NCI-H446 (cell line): ENCODE results near the gene IFNGR1.
"Not testable (repeated sequence)": the region's sequence is repeated elsewhere in the genome, so short reads cannot be mapped to it uniquely, and the experiment has no call there.

Experiments
- DNase-seq, 2 experiments: peaks; one replicate each; lab custom pipeline; 2025; lab: John Stamatoyannopoulos, UW

IFNGR1 gene

GRCh38 chr6:137218917-137219663, at the start of gene IFNGR1:
Gene IFNGR1, minus strand, starts transcription at chr6:137219385. Its CDS starts 58 bp downstream, at chr6:137219327.
- DNase-seq, result peak; percentile 73 to 81

DNA sequence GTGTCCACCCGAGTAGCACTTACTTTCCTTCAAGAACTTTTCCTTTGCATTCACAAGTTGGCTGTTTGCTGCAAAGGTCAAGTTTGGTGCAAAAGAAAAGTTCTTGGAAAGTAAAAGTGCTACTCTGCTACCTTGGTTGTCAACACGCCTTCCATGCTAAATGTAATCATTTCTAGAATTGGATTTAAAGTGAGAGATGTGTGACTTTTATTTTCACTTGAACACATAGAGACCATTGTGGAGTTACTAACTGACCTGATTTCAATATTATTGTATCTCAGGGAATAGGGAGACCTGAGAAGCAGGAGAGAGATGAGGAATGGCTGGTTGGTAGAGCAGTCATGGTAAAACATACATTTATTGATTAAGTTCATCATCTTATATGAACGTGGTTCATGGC, 49.7 kb upstream of the IFNGR1 start:
- no peak for DNase-seq

DNA sequence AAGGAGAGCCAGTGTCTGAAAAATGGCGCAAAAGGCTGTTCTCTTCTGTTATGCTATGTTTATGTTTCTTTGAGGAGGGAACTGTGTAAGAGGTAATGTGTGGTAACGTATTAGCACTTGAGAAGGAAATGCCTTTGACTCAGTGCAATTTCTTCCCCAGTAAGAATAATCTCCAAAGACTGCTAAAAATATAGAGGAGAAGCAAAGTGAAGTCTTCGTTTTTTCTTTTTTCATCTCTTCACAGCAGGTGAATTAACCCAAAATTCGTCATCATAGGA, 47.1 kb upstream of the IFNGR1 start:
- DNase-seq, result no peak

GRCh38 chr6:137265561-137266308, 46.5 kb upstream of the IFNGR1 start:
- DNase-seq, result peak in 1 of 2 experiments; percentile 15

GRCh38 chr6:137264311-137265075, 45.3 kb upstream of the IFNGR1 start:
- DNase-seq, result peak; percentile 68 to 82

GRCh38 chr6:137261761-137262160, 42.6 kb upstream of the IFNGR1 start:
- DNase-seq, result no peak

DNA sequence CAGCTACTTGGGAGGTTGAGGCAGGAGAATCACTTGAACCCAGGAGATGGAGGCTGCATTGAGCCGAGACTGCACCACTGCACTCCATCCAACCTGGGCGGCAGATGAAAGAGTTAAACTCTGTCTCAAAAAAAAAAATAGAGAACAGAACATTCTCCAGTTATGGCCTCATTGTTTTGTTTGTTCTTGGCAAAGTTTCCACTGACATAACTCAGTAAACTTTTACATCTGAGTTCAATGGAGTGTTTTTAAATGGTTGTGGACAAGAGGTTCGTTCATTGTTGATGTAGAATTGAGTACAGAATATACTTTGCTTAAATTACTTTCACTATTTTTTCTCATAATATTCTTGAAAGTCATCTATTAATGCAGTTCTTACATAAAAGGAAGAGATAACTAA, 42.2 kb upstream of the IFNGR1 start:
- peak in 1 of 2 experiments; percentile 4 for DNase-seq

GRCh38 chr6:137260217-137260616, 41.0 kb upstream of the IFNGR1 start:
- DNase-seq, result no peak

GRCh38 chr6:137259349-137259748, 40.2 kb upstream of the IFNGR1 start:
- no peak for DNase-seq

- no peak for DNase-seq
These were observed 39.0 kb upstream of the IFNGR1 start for GRCh38 chr6:137258170-137258569.

GRCh38 chr6:137256350-137257103, 37.3 kb upstream of the IFNGR1 start:
- DNase-seq, result no peak

GRCh38 chr6:137254966-137255365, 35.8 kb upstream of the IFNGR1 start:
- DNase-seq, result no peak

- not testable (repeated sequence) for DNase-seq
These were observed 35.2 kb upstream of the IFNGR1 start for GRCh38 chr6:137254430-137254829.

- peak in 1 of 2 experiments; percentile 3 for DNase-seq
These were observed 29.5 kb upstream of the IFNGR1 start for GRCh38 chr6:137248702-137249101.

- no peak for DNase-seq
These were observed 28.5 kb upstream of the IFNGR1 start for GRCh38 chr6:137247724-137248123.

- DNase-seq, result no peak
These were observed 27.6 kb upstream of the IFNGR1 start for GRCh38 chr6:137246791-137247202.

DNA sequence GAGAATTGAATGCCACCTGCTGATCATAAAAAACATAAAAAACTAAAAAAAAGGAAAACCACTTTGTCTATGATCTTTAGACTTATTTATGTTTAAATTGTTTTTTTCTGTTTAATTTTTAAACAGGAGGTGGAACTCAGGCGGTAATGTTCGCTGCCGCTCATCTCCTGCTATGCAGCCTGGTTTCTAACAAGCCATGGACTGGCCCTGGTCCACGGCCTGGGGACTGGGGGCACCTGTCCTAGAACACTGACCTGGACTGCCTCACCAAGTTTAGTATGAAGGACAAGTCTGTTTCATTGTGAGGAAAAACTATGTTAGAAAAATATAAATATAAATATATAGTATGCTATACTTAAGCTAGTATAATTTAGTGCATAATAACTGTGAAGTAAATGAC, 27.0 kb upstream of the IFNGR1 start:
- no peak for DNase-seq

- no peak for DNase-seq
These were observed 22.4 kb upstream of the IFNGR1 start for GRCh38 chr6:137241481-137242038.

GRCh38 chr6:137240168-137240567, 21.0 kb upstream of the IFNGR1 start:
- no peak for DNase-seq

DNA sequence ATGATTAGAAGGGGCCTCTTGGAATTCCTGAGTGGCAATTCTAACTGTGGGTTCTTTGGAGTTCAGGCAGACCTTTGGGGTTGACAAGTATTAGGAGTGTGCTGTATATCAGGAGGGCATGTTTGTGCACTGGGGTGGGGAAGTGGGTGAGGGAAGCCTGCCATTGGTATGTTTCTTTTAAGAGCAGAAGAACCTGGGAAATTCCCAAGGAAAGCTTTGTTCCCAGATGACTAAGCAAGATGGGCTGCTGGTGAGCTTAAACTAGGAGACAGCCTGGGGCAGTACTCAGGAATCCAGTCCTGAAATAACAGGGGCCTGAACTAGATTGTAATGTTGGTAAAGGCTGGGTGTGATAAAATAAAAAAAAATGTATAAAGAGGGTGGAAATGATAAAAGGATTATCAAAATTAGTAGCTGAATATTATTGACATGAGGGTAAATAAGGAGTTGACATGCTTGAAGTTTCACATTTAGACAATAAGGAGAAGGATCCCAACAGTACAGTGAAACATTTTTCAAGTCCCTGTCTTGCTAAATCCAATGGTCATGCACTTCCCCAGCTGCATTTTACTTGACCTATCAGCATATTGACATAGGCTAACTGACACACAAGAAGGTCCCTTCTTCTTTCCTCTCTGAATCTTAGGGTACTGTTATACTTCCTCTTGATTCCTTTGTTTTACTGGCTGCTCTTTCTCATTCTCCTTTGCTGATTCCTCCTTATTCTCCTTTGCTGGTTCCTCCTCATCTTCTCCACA, 18.4 kb upstream of the IFNGR1 start:
- no peak for DNase-seq
